Measurements from ENCODE around the gene CDH4.
"Not testable (repeated sequence)": the region's sequence is repeated elsewhere in the genome, so short reads cannot be mapped to it uniquely, and the experiment has no call there.

CDH4 gene

DNA sequence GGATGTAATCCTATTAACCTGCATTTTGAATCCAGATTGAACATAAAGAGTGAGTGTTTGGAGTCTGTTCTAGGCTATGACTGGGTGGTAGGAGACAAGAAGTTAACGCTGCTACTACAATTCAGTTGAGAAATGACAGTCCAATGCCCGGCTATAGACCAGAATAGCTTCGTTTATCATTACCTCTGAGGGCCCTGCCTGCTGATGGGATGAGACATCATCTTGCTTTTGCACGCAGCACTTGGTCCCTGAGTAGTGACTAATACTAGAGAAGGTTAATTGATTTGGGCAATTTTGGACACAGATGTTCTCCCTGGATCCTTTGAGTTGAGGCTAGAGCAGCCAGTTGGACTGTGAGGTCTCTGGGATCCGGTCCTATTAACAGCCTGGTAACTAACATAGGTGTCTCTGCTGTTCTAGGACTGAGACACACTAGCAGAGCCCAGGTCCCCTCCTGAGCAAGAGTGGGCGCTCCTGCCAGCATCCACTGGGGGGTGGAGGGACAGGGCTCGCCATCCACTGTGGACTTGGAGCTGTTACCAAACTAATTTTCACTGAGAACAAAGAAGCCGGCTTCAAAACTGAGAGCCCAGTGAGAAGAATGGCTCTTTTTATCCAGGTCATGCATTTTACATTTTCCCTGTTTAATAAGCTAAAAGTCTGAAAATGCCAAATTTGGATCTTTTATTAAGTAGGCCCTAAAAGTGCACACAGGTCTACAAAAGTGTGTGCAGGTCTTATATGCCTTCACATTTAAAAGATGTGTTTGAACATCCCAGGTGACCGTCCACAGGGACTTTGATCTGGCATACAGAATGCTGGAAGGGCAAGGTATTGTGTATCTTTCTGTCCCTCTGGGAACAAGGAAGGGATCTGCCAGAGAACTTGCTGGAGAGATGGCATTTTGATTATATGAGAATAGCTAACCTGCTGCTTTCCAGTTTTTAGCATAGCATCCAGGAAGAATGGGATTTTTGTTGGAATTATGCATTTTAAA lies 212.5 kb downstream of the CDH4 start:
- no peak for DNase-seq

- DNase-seq, result no peak
Measured at GRCh38 chr20:61475729-61476128, 223.7 kb downstream of the CDH4 start.

- DNase-seq, result no peak
Measured at GRCh38 chr20:61476956-61477355, 224.9 kb downstream of the CDH4 start.

DNA sequence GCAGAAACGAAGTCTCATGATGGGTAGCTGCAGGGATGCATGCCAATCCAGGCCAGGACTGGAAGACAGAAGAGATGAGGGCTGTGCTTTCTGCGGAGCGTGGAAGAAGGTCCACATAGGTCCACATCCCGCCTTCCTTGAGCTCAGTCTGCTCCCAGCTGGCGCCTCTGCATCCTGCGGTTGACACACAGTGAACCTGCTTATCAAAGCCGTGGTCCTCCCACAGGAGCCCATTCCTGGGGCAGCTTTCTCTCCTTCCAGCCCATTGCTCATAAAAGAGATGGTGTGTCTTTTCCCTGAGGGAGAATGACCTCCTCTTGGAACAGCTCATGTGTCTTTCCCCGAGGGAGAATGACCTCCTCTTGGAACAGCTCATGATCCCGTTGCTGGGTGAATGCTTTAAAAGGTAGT lies 225.4 kb downstream of the CDH4 start:
- DNase-seq, result no peak

- DNase-seq, result no peak
Measured at GRCh38 chr20:61478094-61478493, 226.0 kb downstream of the CDH4 start.

- no peak for DNase-seq
Measured at GRCh38 chr20:61478611-61479305, 226.7 kb downstream of the CDH4 start.

DNA sequence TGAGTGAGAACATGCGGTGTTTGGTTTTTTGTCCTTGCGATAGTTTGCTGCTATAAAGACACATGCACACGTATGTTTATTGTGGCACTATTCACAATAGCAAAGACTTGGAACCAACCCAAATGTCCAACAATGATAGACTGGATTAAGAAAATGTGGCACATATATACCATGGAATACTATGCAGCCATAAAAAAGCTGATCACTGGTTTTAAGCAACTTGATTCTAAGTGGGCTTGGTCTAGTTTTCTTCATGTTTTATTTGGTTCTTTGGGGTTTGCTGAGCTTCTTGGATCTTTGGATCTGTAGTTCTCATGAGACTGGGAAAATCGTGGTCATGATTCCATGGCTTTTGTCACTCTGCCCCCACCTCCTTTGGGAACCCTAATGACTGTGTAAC lies 227.4 kb downstream of the CDH4 start:
- not testable (repeated sequence) for DNase-seq

DNA sequence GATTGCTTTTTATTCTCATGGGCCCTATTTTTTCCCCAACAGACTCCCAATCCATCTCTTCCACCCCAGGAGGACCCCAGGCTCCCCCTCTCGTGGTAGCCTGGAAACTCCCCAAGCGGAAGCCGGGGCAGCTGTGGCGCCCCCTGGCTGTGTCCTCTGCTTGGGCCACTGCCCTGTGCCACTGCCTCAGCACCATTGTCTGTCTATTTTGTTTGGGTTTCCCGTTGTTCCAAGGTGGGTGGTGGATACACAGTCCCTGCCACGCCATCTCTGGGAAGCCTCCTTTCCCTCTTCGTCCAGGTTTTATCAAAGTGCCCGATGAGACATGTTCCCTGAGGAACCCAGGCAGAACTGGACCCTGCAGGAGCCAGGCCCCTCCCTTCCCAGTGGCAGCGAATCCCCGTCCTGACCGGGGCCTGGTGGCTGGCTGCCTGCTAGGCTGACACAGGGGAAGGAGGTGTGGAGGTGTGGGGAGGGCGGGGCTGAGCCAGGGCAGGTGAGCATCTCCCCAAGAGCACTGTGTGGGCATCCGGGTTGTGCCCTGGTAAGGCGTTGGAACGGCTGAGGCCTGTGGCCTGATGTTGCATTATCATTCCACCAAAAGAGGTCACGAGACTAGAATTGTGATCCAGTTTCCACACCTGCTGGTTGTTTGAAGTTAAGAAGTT lies 228.2 kb downstream of the CDH4 start:
- no peak for DNase-seq

DNA sequence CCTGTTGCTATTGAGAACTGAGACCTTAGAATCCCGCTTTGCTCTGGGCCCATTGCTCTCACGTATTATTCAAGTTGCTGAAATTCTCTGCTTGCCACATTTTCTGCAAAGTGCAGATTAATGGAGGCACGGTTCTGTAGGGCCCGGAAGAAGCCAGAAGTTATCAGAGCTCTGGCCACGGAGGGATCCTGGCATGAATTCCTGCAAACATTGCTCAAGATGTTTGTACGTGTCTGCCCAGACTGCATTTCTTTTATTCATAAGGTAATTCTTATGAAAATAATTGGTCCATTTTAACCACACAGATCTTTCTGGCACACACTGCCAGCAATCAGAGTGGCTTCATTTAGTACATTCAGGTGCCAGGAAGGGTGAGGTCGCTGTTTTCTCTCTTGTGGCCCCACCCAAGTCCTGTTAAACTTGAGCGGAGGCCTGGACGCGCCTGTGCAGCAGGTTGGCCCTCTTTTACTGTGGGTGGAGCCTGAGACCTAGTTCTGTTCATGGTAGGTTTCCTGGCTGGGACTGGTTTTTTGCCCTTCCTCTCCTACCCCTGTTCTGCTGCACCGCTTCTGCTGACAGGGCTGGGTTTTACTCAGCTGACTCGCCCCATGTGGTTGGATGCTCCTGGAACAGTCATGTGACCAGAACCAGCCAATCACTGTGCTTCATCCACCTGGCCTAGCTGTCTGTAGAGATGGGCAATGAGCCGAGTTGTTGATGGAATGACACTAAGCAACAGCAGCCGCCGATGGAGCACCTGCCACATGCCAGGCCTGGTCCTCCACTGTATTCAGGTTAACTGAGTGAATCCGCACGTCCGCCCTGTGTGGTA lies 230.2 kb downstream of the CDH4 start:
- no peak for DNase-seq

GRCh38 chr20:61482901-61483300 lies 230.8 kb downstream of the CDH4 start:
- DNase-seq, result no peak

DNA sequence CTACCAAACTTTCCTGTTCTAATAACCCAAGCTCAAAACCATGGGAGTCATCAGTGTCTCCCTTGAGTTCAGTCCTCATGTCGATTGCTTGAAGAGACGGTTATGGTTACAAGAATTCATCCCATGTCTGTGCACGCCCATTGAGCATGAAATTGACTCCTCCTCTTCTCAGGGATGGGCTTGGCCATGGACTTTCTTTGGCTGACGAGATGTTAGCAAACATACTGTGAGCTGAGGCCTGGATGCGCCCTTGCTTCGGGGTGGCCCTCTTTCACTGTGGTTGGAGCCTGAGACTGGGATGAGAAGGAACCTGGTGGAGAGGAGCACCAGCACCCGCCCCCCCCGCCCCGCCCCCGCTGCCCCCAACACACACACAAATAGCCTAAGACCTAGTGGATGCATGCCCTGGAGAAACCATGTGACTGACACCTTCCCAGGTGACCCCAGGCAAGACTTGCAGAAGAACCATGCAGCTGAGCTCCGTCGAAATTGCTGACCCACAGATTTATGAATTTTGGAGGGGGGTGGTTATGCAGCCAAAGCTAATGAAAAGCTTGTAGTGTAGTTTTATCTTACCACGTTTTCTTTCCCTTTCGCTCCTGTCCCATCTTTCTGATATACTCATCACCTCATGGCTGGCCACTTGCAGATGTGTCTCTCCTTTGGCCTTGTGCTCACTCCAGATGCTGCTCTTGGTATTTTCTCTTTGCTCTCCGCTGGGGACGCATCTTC lies 231.4 kb downstream of the CDH4 start:
- no peak for DNase-seq

GRCh38 chr20:61486198-61486597 lies 234.1 kb downstream of the CDH4 start:
- no peak for DNase-seq

- DNase-seq, result no peak
Measured at GRCh38 chr20:61487346-61487996, 235.4 kb downstream of the CDH4 start.

GRCh38 chr20:61487997-61488371 lies 235.9 kb downstream of the CDH4 start:
- no peak for DNase-seq

DNA sequence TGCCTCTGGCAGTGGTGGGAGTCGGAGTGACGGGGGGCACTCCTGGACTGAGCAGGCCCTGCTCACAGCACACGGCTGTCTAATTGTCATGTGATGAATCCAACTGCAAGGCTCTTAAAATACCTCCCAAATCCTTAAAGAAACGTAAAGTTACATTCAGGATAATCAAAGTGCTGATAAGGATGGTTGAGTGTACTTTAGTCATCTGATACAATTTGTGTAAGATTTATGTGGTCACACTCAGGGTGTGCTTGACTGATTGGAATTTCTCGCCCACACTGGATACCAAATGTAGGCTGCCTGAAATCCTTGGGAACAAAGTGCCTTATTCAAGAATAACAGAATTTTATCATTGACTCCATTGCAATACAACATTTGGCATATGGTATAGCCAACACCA lies 238.7 kb downstream of the CDH4 start:
- DNase-seq, result no peak

DNA sequence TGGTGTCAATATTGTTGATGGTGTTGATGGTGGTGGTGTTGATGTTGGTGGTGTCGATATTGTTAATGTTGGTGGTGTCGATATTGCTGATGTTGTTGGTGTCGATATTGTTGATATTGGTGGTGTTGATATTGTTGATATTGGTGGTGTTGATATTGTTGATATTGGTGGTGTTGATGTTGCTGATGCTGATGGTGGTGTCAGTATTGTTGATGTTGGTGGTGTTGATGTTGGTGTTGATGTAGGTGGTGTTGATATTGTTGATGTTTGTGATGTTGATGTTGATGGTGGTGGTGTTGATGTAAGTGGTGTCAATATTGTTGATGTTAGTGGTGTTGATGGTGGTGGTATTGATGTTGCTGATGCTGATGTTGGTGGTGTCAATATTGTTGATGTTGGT lies 240.0 kb downstream of the CDH4 start:
- no peak for DNase-seq

DNA sequence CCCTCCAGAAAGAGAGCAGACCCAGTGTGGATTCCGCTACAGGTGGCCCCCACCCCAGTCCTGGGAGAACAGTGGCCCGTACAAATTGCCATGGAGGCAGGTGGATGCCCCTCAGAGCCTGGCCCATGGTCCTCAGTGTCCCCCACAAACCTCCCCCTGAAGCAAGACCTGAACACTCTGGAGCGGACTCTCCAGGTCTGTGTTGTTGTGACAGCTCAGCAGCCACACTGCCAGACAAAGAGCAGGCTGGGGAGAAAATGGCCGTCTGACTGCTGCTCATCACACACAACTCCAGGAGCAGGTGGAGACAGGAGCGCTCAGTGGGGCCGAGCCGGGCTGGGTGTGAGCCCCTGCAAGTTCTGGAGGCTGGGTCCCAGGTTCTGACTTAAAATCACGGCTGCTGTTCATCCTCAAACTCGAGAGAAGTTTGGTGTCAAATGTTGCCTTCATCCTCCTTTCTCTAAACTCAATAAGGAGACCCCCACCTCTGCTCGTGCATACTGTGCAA lies 241.8 kb downstream of the CDH4 start:
- DNase-seq, result no peak

- no peak for DNase-seq
Measured at GRCh38 chr20:61494763-61495575, 242.9 kb downstream of the CDH4 start.

GRCh38 chr20:61497029-61497627 lies 245.1 kb downstream of the CDH4 start:
- DNase-seq, result no peak

Data from inflammatory macrophage (primary cell).